ENCODE measurements around the gene RAD51B. TPM values are rescaled to one million over a fixed set of nuclear protein-coding genes. Genes with fewer than 3 reads are reported as not detected.

RAD51B gene
- total and polyA plus RNA-seq, 2 of the 13 experiments (the other 11 are each of a cell fraction or from before 2014, with no cell fraction given) = 7.0 to 9.5 TPM

DNA sequence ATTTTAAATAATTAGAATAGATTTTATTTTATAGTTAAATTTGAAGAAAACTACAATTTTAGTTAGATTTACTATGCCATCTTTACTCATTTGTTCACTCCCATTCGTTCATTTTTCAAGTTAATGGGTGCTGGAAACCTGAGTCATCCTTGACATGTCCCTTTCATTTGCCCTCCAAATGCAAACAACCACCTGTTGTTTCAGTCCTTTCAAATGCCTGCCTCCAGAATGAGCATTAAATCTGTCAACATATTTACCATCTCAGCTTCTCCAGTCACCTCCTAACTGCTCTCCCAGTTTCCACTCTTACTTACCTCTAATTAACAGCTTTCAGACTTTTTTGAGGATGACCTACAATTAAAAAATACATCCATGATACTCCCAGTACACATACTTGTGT, 375.5 kb downstream of the RAD51B start (continued):
- TF ChIP-seq, protein P1, sequence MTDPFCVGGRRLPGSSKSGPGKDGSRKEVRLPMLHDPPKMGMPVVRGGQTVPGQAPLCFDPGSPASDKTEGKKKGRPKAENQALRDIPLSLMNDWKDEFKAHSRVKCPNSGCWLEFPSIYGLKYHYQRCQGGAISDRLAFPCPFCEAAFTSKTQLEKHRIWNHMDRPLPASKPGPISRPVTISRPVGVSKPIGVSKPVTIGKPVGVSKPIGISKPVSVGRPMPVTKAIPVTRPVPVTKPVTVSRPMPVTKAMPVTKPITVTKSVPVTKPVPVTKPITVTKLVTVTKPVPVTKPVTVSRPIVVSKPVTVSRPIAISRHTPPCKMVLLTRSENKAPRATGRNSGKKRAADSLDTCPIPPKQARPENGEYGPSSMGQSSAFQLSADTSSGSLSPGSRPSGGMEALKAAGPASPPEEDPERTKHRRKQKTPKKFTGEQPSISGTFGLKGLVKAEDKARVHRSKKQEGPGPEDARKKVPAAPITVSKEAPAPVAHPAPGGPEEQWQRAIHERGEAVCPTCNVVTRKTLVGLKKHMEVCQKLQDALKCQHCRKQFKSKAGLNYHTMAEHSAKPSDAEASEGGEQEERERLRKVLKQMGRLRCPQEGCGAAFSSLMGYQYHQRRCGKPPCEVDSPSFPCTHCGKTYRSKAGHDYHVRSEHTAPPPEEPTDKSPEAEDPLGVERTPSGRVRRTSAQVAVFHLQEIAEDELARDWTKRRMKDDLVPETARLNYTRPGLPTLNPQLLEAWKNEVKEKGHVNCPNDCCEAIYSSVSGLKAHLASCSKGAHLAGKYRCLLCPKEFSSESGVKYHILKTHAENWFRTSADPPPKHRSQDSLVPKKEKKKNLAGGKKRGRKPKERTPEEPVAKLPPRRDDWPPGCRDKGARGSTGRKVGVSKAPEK (CRISPR knock-in tag; IDR thresholded peaks at IDR 0.05; ENCODE audit: borderline replicate concordance) = no peak
- TF ChIP-seq HNF4G (IDR thresholded peaks at IDR 0.05; ENCODE audit: borderline replicate concordance, low read depth, low read length) = no peak
- no peak for TF ChIP-seq HNF4G (CRISPR knock-in tag; IDR thresholded peaks at IDR 0.05; ENCODE audit: borderline replicate concordance, low read depth)
- TF ChIP-seq FOSL2 (CRISPR knock-in tag; IDR thresholded peaks at IDR 0.05) = peak; percentile 84
- peak; percentile 60 for TF ChIP-seq SAP130 (CRISPR knock-in tag; IDR thresholded peaks at IDR 0.05; ENCODE audit: low read depth)
- TF ChIP-seq JUN (CRISPR knock-in tag; IDR thresholded peaks at IDR 0.05) = no peak
- TF ChIP-seq FOXP1 (IDR thresholded peaks at IDR 0.05) = no peak
- peak; percentile 86 for TF ChIP-seq FOXP1 (CRISPR knock-in tag; IDR thresholded peaks at IDR 0.05)
- TF ChIP-seq RARG (CRISPR knock-in tag; IDR thresholded peaks at IDR 0.05; ENCODE audit: low read depth) = no peak
- TF ChIP-seq, protein P2, sequence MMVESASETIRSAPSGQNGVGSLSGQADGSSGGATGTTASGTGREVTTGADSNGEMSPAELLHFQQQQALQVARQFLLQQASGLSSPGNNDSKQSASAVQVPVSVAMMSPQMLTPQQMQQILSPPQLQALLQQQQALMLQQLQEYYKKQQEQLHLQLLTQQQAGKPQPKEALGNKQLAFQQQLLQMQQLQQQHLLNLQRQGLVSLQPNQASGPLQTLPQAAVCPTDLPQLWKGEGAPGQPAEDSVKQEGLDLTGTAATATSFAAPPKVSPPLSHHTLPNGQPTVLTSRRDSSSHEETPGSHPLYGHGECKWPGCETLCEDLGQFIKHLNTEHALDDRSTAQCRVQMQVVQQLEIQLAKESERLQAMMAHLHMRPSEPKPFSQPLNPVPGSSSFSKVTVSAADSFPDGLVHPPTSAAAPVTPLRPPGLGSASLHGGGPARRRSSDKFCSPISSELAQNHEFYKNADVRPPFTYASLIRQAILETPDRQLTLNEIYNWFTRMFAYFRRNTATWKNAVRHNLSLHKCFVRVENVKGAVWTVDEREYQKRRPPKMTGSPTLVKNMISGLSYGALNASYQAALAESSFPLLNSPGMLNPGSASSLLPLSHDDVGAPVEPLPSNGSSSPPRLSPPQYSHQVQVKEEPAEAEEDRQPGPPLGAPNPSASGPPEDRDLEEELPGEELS (CRISPR knock-in tag; IDR thresholded peaks at IDR 0.05) = peak; percentile 71
- peak; percentile 13; the same call in 1 of the 2 replicates for TF ChIP-seq SIX1 (CRISPR knock-in tag; IDR thresholded peaks at IDR 0.05; ENCODE audit: borderline replicate concordance)

Data from HepG2 (cell line).